H9 (cell line): ENCODE data around the gene KPTN. TPM values are rescaled to one million over a fixed set of nuclear protein-coding genes. Genes with fewer than 3 reads are reported as not detected.

Experiments
- DNase-seq: peaks from one replicate; pipeline ENCODE4 v3.0.0-alpha.2; 2017
- H2AFZ ChIP-seq: one replicate; pipeline ENCODE4 v1.6.1; 2013; ENCODE audit warnings: mild to moderate bottlenecking, low read length, control low read depth, moderate library complexity
- H2AK5ac ChIP-seq: 2 replicates; pipeline ENCODE4 v1.6.1; 2013; ENCODE audit warnings: low read length, control low read depth, mixed read lengths; ENCODE audit not compliant: insufficient read length
- H2BK120ac ChIP-seq: one replicate; pipeline ENCODE4 v1.6.1; 2013; ENCODE audit warnings: low read depth, mild to moderate bottlenecking, low read length, control low read depth, inconsistent platforms; ENCODE audit not compliant: poor library complexity, severe bottlenecking
- H2BK12ac ChIP-seq: 2 replicates; pipeline ENCODE4 v1.6.1; 2013; ENCODE audit warnings: low read length, control low read depth, mixed read lengths, low read depth; ENCODE audit not compliant: insufficient read length
- H2BK15ac ChIP-seq: 2 replicates; pipeline ENCODE4 v1.6.1; 2013; ENCODE audit warnings: low read depth, low read length, control low read depth
- H2BK20ac ChIP-seq: one replicate; pipeline ENCODE4 v1.6.1; 2013; ENCODE audit warnings: low read depth, mild to moderate bottlenecking, low read length, control low read depth, inconsistent platforms; ENCODE audit not compliant: poor library complexity, severe bottlenecking
- H2BK5ac ChIP-seq: 2 replicates; pipeline ENCODE4 v1.6.1; 2013; ENCODE audit warnings: low read length, control low read depth, mixed read lengths; ENCODE audit not compliant: insufficient read length
- H3K14ac ChIP-seq: 2 replicates; pipeline ENCODE4 v1.6.1; 2013; ENCODE audit warnings: low read length, control low read depth; ENCODE audit not compliant: insufficient read depth
- H3K18ac ChIP-seq: 2 replicates; pipeline ENCODE4 v1.6.1; 2013; ENCODE audit warnings: low read depth, mild to moderate bottlenecking, mixed read lengths, low read length, control low read depth; ENCODE audit not compliant: insufficient read length
- H3K23ac ChIP-seq: 2 replicates; pipeline ENCODE4 v1.6.1; 2013; ENCODE audit warnings: low read length, control low read depth, mixed read lengths, low read depth; ENCODE audit not compliant: insufficient read length
- H3K23me2 ChIP-seq: 2 replicates; pipeline ENCODE4 v1.6.1; 2013; ENCODE audit warnings: low read depth, mild to moderate bottlenecking, mixed read lengths, low read length, control low read depth; ENCODE audit not compliant: insufficient read length, poor library complexity, severe bottlenecking
- H3K27ac ChIP-seq: 2 replicates; pipeline ENCODE4 v1.5.1; 2013; ENCODE audit warnings: low read length, control low read depth, mixed read lengths, low read depth; ENCODE audit not compliant: insufficient read length
- H3K27me3 ChIP-seq: 2 replicates; pipeline ENCODE4 v1.6.1; 2013; ENCODE audit warnings: low read length, control low read depth, inconsistent platforms; ENCODE audit not compliant: insufficient read depth
- H3K4ac ChIP-seq: 2 replicates; pipeline ENCODE4 v1.6.1; 2013; ENCODE audit warnings: low read depth, mild to moderate bottlenecking, control low read depth, inconsistent platforms, low read length, moderate library complexity
- H3K4me1 ChIP-seq: 2 replicates; pipeline ENCODE4 v1.6.1; 2013; ENCODE audit warnings: low read length, control low read depth, inconsistent platforms; ENCODE audit not compliant: insufficient read depth
- H3K4me2 ChIP-seq: 2 replicates; pipeline ENCODE4 v1.6.1; 2013; ENCODE audit warnings: low read length, control low read depth, mixed read lengths; ENCODE audit not compliant: insufficient read length, insufficient read depth
- H3K56ac ChIP-seq: 2 replicates; pipeline ENCODE4 v1.6.1; 2013; ENCODE audit warnings: low read depth, mild to moderate bottlenecking, mixed read lengths, low read length, control low read depth; ENCODE audit not compliant: insufficient read length
- H3K79me1 ChIP-seq: 2 replicates; pipeline ENCODE4 v1.6.1; 2013; ENCODE audit warnings: low read depth, mild to moderate bottlenecking, moderate library complexity, low read length, control low read depth, inconsistent platforms; ENCODE audit not compliant: insufficient read depth, poor library complexity, severe bottlenecking
- H3K79me2 ChIP-seq: 2 replicates; pipeline ENCODE4 v1.6.1; 2013; ENCODE audit warnings: low read length, control low read depth, inconsistent platforms; ENCODE audit not compliant: insufficient read depth
- H3K9ac ChIP-seq: 2 replicates; pipeline ENCODE4 v1.6.1; 2013; ENCODE audit warnings: low read length, control low read depth, mixed read lengths; ENCODE audit not compliant: insufficient read length; ENCODE audit errors: extremely low read depth
- H3K9me3 ChIP-seq: one replicate; pipeline ENCODE4 v1.6.1; 2013; ENCODE audit warnings: low read depth, low read length, inconsistent platforms; ENCODE audit not compliant: control insufficient read depth
- H3T11ph ChIP-seq: one replicate; pipeline ENCODE4 v1.6.1; 2013; ENCODE audit warnings: mild to moderate bottlenecking, low read length, control low read depth, inconsistent platforms
- H4K20me1 ChIP-seq: one replicate; pipeline ENCODE4 v1.6.1; 2013; ENCODE audit not compliant: control insufficient read depth, insufficient read length, insufficient read depth
- H4K5ac ChIP-seq: 2 replicates; pipeline ENCODE4 v1.6.1; 2013; ENCODE audit warnings: low read depth, mild to moderate bottlenecking, mixed read lengths, low read length, control low read depth; ENCODE audit not compliant: insufficient read length
- H4K8ac ChIP-seq: replicated peaks from 2 replicates; pipeline ENCODE4 v1.6.1; 2013; ENCODE audit warnings: low read length, control low read depth, mixed read lengths, low read depth; ENCODE audit not compliant: insufficient read length
- H4K91ac ChIP-seq: 2 replicates; pipeline ENCODE4 v1.6.1; 2013; ENCODE audit warnings: low read depth, mild to moderate bottlenecking, moderate library complexity, mixed read lengths, low read length, control low read depth; ENCODE audit not compliant: insufficient read length
- H3K27ac Mint-ChIP-seq, 3 experiments: 2 replicates in 2 of 3; 3 replicates in 1 of 3; pipeline ENCODE4 v1.8.0; 2020 to 2021; ENCODE audit warnings: mixed read lengths in 3 of 3, mild to moderate bottlenecking in 1 of 3, moderate library complexity in 1 of 3
- H3K27me3 Mint-ChIP-seq: 2 replicates; pipeline ENCODE4 v1.8.0; 2021; ENCODE audit warnings: low read depth, mild to moderate bottlenecking, moderate library complexity, mixed read lengths
- H3K36me3 Mint-ChIP-seq, 3 experiments: 2 replicates in 2 of 3; 3 replicates in 1 of 3; pipeline ENCODE4 v1.8.0; 2020 to 2021; ENCODE audit warnings: low read depth in 3 of 3, mixed read lengths in 3 of 3; ENCODE audit not compliant: insufficient read depth in 1 of 3
- H3K4me1 Mint-ChIP-seq, 2 experiments: 2 replicates each; pipeline ENCODE4 v1.8.0; 2020; ENCODE audit warnings: mixed read lengths in 2 of 2
- H3K4me3 Mint-ChIP-seq, 2 experiments: 2 replicates in 1 of 2; 3 replicates in 1 of 2; pipeline ENCODE4 v1.8.0; 2020 to 2021; ENCODE audit warnings: mild to moderate bottlenecking in 2 of 2, mixed read lengths in 2 of 2, moderate library complexity in 1 of 2
- H3K9me3 Mint-ChIP-seq, 2 experiments: 2 replicates in 1 of 2; 3 replicates in 1 of 2; pipeline ENCODE4 v1.8.0; 2020; ENCODE audit warnings: mild to moderate bottlenecking in 2 of 2, mixed read lengths in 2 of 2, moderate library complexity in 1 of 2
- WGBS: extraction: QIAGEN DNeasy Blood & Tissue Kit; methylation state at CpG from one replicate; pipeline ENCODE4 v1.1.7; 2013; ENCODE audit warnings: missing lambda C conversion rate, low lambda C conversion rate, mixed read lengths; ENCODE audit not compliant: insufficient read length; ENCODE audit errors: extremely low coverage; 5-methylcytosine and 5-hydroxymethylcytosine counted together
- total RNA-seq: library from RNA; stranded (reverse); gene quantifications from 2 replicates; pipeline ENCODE4 v1.2.1, GENCODE V29; 2021
- TF ChIP-seq, protein P1 (sequence below): fragments of 200-600 bp; sonication (generic); conservative IDR thresholded peaks from 3 replicates; pipeline ENCODE4 v1.8.0; 2021; ENCODE audit warnings: antibody characterized with exemption, mild to moderate bottlenecking

The KPTN gene
- total RNA-seq, 1 experiment from 2014 or later: 35.4 TPM

DNA sequence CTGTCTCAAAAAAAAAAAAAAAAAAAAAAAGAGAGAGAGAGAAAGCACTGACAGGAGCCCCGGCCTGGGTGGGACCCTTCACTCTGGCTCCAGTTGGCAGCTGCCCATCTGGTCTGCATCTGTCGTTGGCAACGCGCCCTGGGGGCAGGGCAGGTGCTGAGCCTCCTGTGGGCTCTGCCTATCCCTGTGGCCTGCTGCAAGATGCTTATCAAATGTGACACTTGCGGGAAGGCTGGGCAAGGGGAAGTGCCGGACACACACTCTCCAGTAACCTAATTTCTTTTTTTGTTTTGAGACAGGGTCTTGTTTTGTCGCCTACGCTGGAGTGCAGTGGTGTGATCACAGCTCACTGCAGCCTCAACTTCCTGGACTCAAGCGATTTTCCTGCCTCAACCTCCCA lies 10.7 kb upstream of the KPTN start:
- Histone ChIP-seq H2BK120ac (no peak overlapping the region), H3K23me2 (no peaks in the 10 kb centered on the region), H4K5ac (no peak overlapping the region), H2BK12ac (no peak overlapping the region), H3K4me1 (no peaks in the 10 kb centered on the region), H4K8ac (no peak overlapping the region), H3K4ac (no peak overlapping the region), H3K56ac (no peak overlapping the region), H3K27me3 (no peaks in the 10 kb centered on the region), H3K23ac (no peak overlapping the region), H3K4me2 (no peak overlapping the region), H3K9me3 (no peaks in the 10 kb centered on the region), H4K91ac (no peak overlapping the region), H3K14ac (no peak overlapping the region), H2BK20ac (no peak overlapping the region), H3K27ac (no peak overlapping the region), H4K20me1 (no peaks in the 10 kb centered on the region), H2AK5ac (no peak overlapping the region), H3K18ac (no peak overlapping the region), H3T11ph (no peak overlapping the region), H2AFZ (no peak overlapping the region), H3K79me2 (no peaks in the 10 kb centered on the region), H2BK5ac (no peak overlapping the region), H3K9ac (no peak overlapping the region), H2BK15ac (no peak overlapping the region), H3K79me1 (no peaks in the 10 kb centered on the region)
- Mint-ChIP-seq H3K27me3 (no peaks in the 10 kb centered on the region), H3K36me3 (peaks cover 9 to 22% (median 17%) of the 10 kb centered on the region in 3 experiments; a peak in 6 of 7 replicates), H3K9me3 (no peaks in the 10 kb centered on the region), H3K27ac (no peak overlapping the region; a peak in 1 of 7 replicates), H3K4me1 (peaks cover 0 to 23% of the 10 kb centered on the region in 2 experiments; a peak in 2 of 4 replicates), H3K4me3 (no peak overlapping the region)
- TF ChIP-seq, protein P1, sequence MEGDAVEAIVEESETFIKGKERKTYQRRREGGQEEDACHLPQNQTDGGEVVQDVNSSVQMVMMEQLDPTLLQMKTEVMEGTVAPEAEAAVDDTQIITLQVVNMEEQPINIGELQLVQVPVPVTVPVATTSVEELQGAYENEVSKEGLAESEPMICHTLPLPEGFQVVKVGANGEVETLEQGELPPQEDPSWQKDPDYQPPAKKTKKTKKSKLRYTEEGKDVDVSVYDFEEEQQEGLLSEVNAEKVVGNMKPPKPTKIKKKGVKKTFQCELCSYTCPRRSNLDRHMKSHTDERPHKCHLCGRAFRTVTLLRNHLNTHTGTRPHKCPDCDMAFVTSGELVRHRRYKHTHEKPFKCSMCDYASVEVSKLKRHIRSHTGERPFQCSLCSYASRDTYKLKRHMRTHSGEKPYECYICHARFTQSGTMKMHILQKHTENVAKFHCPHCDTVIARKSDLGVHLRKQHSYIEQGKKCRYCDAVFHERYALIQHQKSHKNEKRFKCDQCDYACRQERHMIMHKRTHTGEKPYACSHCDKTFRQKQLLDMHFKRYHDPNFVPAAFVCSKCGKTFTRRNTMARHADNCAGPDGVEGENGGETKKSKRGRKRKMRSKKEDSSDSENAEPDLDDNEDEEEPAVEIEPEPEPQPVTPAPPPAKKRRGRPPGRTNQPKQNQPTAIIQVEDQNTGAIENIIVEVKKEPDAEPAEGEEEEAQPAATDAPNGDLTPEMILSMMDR: no peak
- WGBS: no CpG with 5 or more reads among the region's 9 CpGs
- no peak for DNase-seq
